ENCODE measurements around the gene CD300A.

CD300A gene

DNA sequence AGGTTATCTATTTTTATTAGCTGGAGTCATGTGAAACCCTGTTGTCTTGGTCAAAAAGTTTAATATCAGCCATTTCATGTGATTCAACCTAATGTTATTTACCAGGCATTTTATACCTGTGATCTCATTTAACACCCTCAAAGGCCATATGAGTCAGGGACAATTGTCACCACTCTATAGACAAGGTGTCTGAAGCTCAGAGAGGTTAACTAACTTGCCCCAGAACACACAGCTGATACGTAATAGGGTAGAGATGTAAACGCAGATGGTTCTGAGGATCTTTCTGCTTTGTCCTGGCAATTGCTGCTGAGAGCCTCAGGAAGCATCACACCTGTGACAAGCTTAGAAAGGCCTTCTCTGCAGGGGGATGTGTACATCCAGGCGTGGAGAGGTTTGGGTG is 4.9 kb downstream of the CD300A start:
- DNase-seq (ENCODE audit: extremely low read depth, low read depth) = no peak
- TF ChIP-seq, protein P1, sequence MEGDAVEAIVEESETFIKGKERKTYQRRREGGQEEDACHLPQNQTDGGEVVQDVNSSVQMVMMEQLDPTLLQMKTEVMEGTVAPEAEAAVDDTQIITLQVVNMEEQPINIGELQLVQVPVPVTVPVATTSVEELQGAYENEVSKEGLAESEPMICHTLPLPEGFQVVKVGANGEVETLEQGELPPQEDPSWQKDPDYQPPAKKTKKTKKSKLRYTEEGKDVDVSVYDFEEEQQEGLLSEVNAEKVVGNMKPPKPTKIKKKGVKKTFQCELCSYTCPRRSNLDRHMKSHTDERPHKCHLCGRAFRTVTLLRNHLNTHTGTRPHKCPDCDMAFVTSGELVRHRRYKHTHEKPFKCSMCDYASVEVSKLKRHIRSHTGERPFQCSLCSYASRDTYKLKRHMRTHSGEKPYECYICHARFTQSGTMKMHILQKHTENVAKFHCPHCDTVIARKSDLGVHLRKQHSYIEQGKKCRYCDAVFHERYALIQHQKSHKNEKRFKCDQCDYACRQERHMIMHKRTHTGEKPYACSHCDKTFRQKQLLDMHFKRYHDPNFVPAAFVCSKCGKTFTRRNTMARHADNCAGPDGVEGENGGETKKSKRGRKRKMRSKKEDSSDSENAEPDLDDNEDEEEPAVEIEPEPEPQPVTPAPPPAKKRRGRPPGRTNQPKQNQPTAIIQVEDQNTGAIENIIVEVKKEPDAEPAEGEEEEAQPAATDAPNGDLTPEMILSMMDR (IDR thresholded peaks at IDR 0.05; ENCODE audit: low read depth, low read length, missing control alignments) = no peak
- no peak overlapping the region for H3K4me3 ChIP-seq (replicated peaks; ENCODE audit: low read depth, low read length)

DNA sequence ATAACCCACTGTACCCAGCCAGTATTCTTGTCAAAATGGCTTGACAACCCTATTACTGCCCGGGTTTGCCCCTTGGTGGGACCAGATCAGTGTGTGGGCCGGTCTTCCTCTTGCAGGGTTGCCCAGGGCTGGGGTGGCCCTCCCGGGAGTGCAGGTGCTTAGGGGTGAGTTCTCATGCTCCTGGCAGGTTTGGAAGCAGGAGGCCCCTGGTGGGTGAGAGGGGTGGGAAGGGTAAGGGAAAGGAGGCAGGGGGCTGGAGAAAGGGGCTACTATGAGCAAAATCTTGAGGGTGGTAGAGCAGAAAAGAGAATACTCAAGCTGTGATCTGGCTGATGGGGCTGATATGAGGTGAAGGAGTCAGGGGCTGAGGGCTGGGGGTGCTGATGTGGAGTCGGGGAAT is 6.5 kb downstream of the CD300A start:
- no peak for DNase-seq (ENCODE audit: extremely low read depth, low read depth)
- TF ChIP-seq, protein P1 (IDR thresholded peaks at IDR 0.05; ENCODE audit: low read depth, low read length, missing control alignments) = no peak
- no peak overlapping the region for H3K4me3 ChIP-seq (replicated peaks; ENCODE audit: low read depth, low read length)

- TF ChIP-seq, protein P1 (IDR thresholded peaks at IDR 0.05; ENCODE audit: low read depth, low read length, missing control alignments) = no peak
- no peak overlapping the region for H3K4me3 ChIP-seq (replicated peaks; ENCODE audit: low read depth, low read length)
- no peak for DNase-seq (ENCODE audit: extremely low read depth, low read depth)
Measured at GRCh38 chr17:74473294-74473693, 6.9 kb downstream of the CD300A start.

- no peak overlapping the region for H3K4me3 ChIP-seq (replicated peaks; ENCODE audit: low read depth, low read length)
- TF ChIP-seq, protein P1 (IDR thresholded peaks at IDR 0.05; ENCODE audit: low read depth, low read length, missing control alignments) = no peak
- DNase-seq (ENCODE audit: extremely low read depth, low read depth) = no peak
Measured at GRCh38 chr17:74474043-74474792, 7.8 kb downstream of the CD300A start.

DNA sequence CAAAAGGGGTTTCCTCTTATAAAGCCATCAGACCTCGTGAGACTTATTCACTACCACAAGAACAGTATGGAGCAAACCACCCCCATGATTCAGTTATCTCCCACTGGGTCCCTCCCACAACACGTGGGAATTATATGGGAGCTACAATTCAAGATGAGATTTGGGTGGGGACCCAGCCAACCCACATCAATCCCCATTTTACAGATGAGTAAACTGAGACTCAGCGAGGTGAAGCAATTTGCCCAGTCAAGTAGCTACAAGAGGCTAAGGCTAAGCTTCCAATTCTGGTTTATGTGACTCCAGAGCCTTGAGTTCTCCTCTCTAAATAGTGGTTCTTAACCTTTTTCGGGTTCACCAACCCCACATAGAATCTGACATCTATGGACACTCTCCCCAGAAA is 8.8 kb downstream of the CD300A start:
- no peak overlapping the region for H3K4me3 ChIP-seq (replicated peaks; ENCODE audit: low read depth, low read length)
- no peak for DNase-seq (ENCODE audit: extremely low read depth, low read depth)
- TF ChIP-seq, protein P1 (IDR thresholded peaks at IDR 0.05; ENCODE audit: low read depth, low read length, missing control alignments) = no peak

DNA sequence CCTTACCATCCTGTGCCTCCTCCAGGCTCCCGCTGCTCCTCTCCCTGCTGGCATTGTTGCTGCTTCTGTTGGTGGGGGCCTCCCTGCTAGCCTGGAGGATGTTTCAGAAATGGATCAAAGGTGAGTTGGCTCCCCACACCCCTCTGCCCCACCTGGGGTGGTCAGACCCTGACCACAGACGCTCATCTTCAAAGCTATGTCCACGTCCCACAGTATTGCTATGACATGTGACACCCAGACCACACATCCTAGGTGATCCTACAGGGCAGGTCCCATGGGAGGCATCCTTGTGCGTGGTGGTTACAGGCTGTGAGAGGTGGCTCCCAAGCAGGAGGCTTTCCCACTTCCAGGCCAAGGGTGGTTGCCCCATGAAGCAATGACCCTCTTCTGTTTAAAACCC is 11.0 kb downstream of the CD300A start:
- TF ChIP-seq, protein P1 (IDR thresholded peaks at IDR 0.05; ENCODE audit: low read depth, low read length, missing control alignments) = no peak
- DNase-seq (ENCODE audit: extremely low read depth, low read depth) = no peak
- H3K4me3 ChIP-seq (replicated peaks; ENCODE audit: low read depth, low read length) = no peak overlapping the region
